Neutrophil (primary cell): ENCODE data around the gene SMIM13.

Experiments used
- H3K27ac ChIP-seq: fragments of 200-600 bp; sonication (generic); 2 replicates; pipeline ENCODE4 v1.5.1; 2016; ENCODE audit warnings: mild to moderate bottlenecking, moderate library complexity
- H3K27me3 ChIP-seq: fragments of 200-600 bp; sonication (generic); 2 replicates; pipeline ENCODE4 v1.6.0; 2016; ENCODE audit warnings: mild to moderate bottlenecking
- H3K36me3 ChIP-seq: fragments of 200-600 bp; sonication (generic); 2 replicates; pipeline ENCODE4 v1.5.1; 2017
- H3K4me1 ChIP-seq, 2 experiments: fragments of 200-600 bp in 1 of 2; sonication (generic) in 1 of 2; 1 replicate in 1 of 2; 2 replicates in 1 of 2; pipeline versions ENCODE4 v1.5.1 to v1.6.1; 2013 to 2016; ENCODE audit warnings: low read depth in 1 of 2, low read length in 1 of 2, mild to moderate bottlenecking in 1 of 2, moderate library complexity in 1 of 2; ENCODE audit not compliant: control insufficient read depth in 1 of 2, insufficient read depth in 1 of 2
- H3K4me3 ChIP-seq, 2 experiments: fragments of 200-600 bp in 1 of 2; sonication (generic) in 1 of 2; 1 replicate in 1 of 2; 2 replicates in 1 of 2; pipeline ENCODE4 v1.5.1; 2013 to 2016; ENCODE audit warnings: low read depth in 1 of 2, low read length in 1 of 2, mild to moderate bottlenecking in 1 of 2, moderate library complexity in 1 of 2
- H3K9me3 ChIP-seq: fragments of 200-600 bp; sonication (generic); 2 replicates; pipeline ENCODE4 v1.5.1; 2016
- CTCF ChIP-seq: fragments of 200-600 bp; sonication (generic); IDR thresholded peaks from 2 replicates; pipeline ENCODE4 v1.5.1; 2016; ENCODE audit warnings: antibody characterized with exemption

Gene SMIM13

GRCh38 chr6:11064836-11065235 lies 28.8 kb upstream of the SMIM13 start:
- Histone ChIP-seq H3K9me3 (no peaks in the 10 kb centered on the region), H3K27me3 (peaks cover 21% of the 10 kb centered on the region), H3K4me1 (no peaks in the 10 kb centered on the region), H3K36me3 (no peaks in the 10 kb centered on the region), H3K27ac (no peak overlapping the region), H3K4me3 (no peak overlapping the region)
- no peak for TF ChIP-seq CTCF

GRCh38 chr6:11065436-11066202 lies 28.0 kb upstream of the SMIM13 start:
- Histone ChIP-seq H3K27ac (no peak overlapping the region), H3K9me3 (no peaks in the 10 kb centered on the region)
- no peak for TF ChIP-seq CTCF

GRCh38 chr6:11066505-11067347 lies 26.9 kb upstream of the SMIM13 start:
- peaks cover 15% of the 10 kb centered on the region for H3K27me3 ChIP-seq
- no peaks in the 10 kb centered on the region for H3K9me3 ChIP-seq
- H3K27ac ChIP-seq = no peak overlapping the region
- no peaks in the 10 kb centered on the region for H3K36me3 ChIP-seq
- TF ChIP-seq CTCF = no peak
- no peaks in the 10 kb centered on the region for H3K4me1 ChIP-seq
- H3K4me3 ChIP-seq = no peak overlapping the region

More at GRCh38 chr6:11065436-11066202, 28.0 kb upstream of the SMIM13 start:
- Histone ChIP-seq H3K27me3 (peaks cover 21% of the 10 kb centered on the region), H3K4me1 (no peaks in the 10 kb centered on the region), H3K4me3 (no peak overlapping the region), H3K36me3 (no peaks in the 10 kb centered on the region)

GRCh38 chr6:11067348-11067747 lies 26.3 kb upstream of the SMIM13 start:
- H3K27me3 ChIP-seq = peaks cover 14% of the 10 kb centered on the region
- no peaks in the 10 kb centered on the region for H3K4me1 ChIP-seq
- no peaks in the 10 kb centered on the region for H3K36me3 ChIP-seq
- H3K9me3 ChIP-seq = no peaks in the 10 kb centered on the region
- H3K4me3 ChIP-seq = no peak overlapping the region
- no peak overlapping the region for H3K27ac ChIP-seq
- no peak for TF ChIP-seq CTCF

GRCh38 chr6:11069760-11070159 lies 23.9 kb upstream of the SMIM13 start:
- Histone ChIP-seq H3K27ac (no peak overlapping the region), H3K4me1 (no peaks in the 10 kb centered on the region), H3K9me3 (no peaks in the 10 kb centered on the region), H3K27me3 (peaks cover 1% of the 10 kb centered on the region), H3K4me3 (no peak overlapping the region), H3K36me3 (no peaks in the 10 kb centered on the region)
- TF ChIP-seq CTCF = no peak
